Measurements from ENCODE around the gene MYO7A.

MYO7A gene

GRCh38 chr11:77112641-77113381 lies 15.2 kb upstream of the MYO7A start:
- DNase-seq (ENCODE audit: low spot score): no peak

DNA sequence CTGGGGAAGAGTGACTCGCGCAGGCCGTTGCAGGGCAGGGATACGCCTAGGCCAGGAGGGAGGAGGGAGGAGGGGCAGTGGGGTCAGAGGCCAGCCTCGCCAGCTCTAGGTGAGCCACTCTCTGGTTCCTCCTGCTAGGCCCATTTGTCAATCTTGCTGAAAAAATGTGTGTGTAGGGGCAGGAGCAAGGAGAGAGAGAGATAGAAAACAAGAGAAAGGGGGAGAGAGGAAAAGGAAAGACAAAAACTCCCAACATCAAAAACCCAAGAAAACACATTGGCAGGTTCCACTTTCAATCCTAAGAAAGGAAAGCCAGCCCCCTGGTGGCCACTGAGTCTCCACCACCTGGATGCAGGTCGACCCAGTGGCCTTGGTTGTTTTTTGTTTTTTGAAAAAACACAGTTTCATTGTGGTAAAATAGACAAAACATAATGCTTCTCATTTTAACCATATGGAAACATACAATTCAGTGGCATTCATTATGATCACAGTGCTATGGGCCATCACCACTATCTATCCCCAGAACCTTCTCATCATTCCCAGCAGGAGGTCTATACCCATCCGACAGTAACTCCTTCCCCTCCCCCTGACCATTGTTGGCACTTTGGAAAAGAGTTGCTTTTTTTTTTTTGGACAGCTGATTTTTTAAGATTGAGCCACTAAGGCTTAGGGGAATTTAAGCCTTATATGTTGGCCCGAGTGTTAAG lies 14.5 kb upstream of the MYO7A start:
- DNase-seq (ENCODE audit: low spot score): no peak

GRCh38 chr11:77114089-77114463 lies 14.0 kb upstream of the MYO7A start:
- DNase-seq (ENCODE audit: low spot score): no peak

DNA sequence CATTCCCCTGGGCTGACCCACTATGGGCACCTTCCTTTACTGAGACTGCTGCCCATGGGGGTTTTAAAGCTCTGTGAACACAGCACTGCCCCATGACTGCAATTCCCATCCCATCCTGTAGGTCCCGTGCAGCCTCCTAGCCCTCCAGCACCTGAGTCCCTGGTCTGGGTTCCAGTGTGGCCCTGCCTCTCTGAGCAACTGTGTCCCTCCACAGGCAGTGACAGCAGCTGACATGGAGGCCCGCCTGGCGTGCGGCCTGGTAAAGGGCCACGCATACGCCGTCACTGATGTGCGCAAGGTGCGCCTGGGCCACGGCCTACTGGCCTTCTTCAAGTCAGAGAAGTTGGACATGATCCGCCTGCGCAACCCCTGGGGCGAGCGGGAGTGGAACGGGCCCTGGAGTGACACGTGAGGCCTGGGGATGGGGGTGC lies 12.8 kb upstream of the MYO7A start:
- DNase-seq (ENCODE audit: low spot score): no peak

DNA sequence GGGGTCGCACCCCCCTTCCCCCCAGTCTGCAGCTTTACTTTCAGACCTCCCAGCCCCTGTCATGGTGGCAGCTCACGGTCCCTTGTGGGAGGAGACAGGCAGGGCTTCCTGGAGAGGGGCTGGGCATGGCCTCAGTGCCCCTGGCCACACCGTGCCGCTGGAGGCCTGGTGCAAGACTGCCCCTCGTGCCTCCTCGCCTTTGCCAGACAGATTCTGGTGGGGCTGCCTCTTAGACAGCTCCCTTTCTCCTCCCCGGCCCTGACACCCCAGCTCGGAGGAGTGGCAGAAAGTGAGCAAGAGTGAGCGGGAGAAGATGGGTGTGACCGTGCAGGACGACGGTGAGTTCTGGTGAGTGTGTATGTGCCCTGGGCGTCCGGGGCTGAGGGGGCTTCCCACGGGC lies 12.1 kb upstream of the MYO7A start:
- DNase-seq (ENCODE audit: low spot score): no peak

- no peak for DNase-seq (ENCODE audit: low spot score)
These were observed 10.6 kb upstream of the MYO7A start for GRCh38 chr11:77117492-77117891.

DNA sequence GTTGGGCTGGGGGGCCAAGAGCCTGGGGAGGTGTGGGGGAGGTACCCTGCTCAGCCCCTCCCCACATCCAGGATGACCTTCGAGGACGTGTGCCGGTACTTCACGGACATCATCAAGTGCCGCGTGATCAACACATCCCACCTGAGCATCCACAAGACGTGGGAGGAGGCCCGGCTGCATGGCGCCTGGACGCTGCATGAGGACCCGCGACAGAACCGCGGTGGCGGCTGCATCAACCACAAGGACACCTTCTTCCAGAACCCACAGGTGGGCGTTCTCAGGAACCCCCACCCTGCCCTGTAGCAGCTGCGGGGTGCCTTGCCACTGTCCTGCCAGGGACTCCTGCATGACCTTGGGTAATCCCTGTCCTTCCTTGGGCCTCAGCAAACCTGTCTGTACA lies 10.0 kb upstream of the MYO7A start:
- DNase-seq (ENCODE audit: low spot score): no peak

- DNase-seq (ENCODE audit: low spot score): no peak
These were observed 9.1 kb upstream of the MYO7A start for GRCh38 chr11:77118971-77119370.

- no peak for DNase-seq (ENCODE audit: low spot score)
These were observed 8.5 kb upstream of the MYO7A start for GRCh38 chr11:77119531-77119936.

DNA sequence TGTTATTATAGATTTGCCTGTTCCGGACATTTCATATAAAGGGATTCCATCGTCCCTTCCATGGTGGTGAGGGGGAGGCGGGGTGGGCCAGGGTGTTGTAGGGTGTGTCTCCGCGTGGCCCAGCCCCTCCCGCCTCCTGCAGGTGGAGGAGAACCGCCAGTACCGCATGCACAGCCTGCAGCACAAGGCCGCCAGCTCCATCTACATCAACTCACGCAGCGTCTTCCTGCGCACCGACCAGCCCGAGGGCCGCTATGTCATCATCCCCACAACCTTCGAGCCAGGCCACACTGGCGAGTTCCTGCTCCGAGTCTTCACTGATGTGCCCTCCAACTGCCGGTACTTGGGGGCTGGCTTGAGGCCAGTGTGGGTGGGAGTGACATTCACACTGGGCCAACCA lies 7.5 kb upstream of the MYO7A start:
- no peak for DNase-seq (ENCODE audit: low spot score)

GRCh38 chr11:77121096-77121640 lies 6.9 kb upstream of the MYO7A start:
- DNase-seq (ENCODE audit: low spot score): no peak

- DNase-seq (ENCODE audit: low spot score): no peak
These were observed 6.0 kb upstream of the MYO7A start for GRCh38 chr11:77121876-77122575.

GRCh38 chr11:77122576-77123212 lies 5.4 kb upstream of the MYO7A start:
- no peak for DNase-seq (ENCODE audit: low spot score)

DNA sequence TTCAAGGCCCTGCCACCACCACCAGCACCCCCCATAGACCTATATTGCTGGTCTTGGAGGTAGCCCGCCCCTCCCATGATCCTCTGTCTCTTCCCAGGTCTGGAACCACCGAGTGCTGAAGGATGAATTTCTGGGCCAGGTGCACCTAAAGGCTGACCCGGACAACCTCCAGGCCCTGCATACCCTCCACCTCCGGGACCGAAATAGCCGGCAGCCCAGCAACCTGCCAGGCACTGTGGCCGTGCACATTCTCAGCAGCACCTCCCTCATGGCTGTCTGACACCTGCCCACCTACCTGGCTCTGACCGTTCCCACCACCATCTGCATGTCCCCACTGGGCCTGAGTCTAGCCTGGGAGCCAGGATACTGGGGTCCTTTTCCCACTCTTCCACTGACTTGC lies 4.5 kb upstream of the MYO7A start:
- no peak for DNase-seq (ENCODE audit: low spot score)

- DNase-seq (ENCODE audit: low spot score): no peak
These were observed 4.0 kb upstream of the MYO7A start for GRCh38 chr11:77124041-77124440.

- DNase-seq (ENCODE audit: low spot score): no peak
These were observed 3.6 kb upstream of the MYO7A start for GRCh38 chr11:77124488-77124887.

GRCh38 chr11:77125191-77125590 lies 2.9 kb upstream of the MYO7A start:
- DNase-seq (ENCODE audit: low spot score): no peak

DNA sequence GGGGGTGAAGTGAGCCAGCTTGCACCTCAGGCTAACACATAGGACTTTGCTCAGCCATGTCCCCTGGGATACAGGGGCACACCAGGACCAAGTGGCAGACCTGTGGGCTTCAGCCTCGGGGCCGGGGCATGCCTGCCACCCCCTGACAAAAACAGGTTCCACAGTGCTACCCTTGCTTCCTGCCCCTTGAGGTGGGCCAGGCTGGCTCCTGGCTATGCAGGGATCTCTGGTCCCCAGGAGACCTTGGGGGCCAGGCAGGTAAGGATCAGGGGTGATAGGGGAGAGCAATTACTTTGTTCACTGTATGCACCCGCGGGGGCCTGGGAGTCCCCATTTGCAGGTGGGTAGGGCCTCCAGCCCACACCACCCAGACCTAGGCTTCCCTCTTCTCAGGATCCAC lies 2.4 kb upstream of the MYO7A start:
- DNase-seq (ENCODE audit: low spot score): no peak

DNA sequence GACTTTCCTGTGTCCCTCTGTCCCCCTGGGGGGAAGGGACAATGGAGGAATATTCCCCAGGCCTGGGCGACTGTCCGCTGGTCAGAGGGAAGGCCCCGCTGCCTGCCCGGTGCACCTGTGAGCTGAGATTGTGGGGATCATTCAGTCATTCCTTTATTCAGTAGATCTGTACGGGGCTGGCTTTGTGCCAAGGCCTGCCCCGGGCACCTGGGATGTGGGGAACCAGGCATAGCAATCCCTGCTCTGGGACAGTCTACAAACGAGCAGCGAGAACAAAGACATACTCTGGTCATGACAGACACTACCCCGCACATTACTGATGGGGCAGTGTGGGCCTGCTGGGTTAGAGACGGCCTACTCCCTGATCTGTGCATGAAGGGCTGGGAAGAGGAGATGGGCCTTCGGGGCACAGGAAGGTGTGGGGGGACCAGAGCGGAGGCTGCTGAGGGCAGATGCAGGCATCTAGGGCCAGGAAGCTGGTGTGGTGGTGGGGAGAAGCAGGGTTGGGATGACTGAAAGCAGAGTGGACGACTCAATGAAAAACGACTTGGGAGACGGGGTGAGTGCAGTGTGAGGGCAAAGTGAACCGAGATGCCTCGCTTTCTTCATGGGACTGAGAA lies 1.8 kb upstream of the MYO7A start:
- no peak for DNase-seq (ENCODE audit: low spot score)

DNA sequence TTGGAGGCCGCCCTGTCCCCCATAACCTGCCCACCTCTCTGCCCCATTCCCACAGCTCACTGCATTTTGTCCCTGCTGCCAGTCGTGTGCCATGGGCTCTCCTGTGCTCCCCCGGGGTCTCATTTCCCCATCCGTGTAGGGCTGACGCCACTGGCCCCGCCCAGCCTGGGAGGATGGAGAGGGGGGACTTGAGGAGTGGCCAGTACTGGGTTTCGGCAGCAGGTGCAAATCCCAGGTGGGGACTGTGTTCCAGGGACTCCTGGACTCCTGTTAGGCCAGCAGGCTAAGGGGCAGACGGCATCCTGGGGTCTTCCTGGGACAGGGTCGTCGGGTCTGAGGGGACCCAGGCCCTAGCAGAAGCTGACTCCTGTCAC lies 1.2 kb upstream of the MYO7A start:
- DNase-seq (ENCODE audit: low spot score): no peak

DNA sequence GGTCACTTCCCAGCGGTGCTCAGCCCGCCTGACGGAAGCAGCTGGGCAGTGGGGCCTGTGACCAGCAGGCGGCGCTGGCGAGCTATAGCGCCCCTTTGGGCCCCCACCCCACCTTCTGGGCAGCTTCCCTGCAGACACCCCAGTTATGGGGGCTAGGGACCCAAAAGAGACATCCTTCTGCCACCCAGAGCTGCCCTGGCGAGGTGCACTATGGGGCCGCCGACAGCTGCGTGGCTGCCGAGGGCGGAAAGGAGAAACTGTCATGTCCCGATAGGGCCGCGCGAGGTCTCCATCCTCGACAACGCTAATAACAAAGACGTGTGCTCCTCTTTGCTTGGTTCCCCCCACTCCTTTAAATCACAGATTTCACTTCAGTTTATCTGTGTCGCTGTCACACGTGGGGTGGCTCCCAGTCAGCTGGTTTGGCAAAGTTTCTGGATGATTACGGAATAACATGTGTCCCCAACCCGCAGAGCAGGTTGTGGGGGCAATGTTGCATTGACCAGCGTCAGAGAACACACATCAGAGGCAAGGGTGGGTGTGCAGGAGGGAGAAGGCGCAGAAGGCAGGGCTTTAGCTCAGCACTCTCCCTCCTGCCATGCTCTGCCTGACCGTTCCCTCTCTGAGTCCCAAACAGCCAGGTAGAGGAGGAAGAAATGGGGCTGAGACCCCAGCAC lies 673 bp upstream of the MYO7A start:
- peak; percentile 31 for DNase-seq (ENCODE audit: low spot score)

Data from putamen (tissue), 1 donor.